Stimulated activated CD4-positive, alpha-beta T cell treated with anti-CD3 and anti-CD28 coated beads, Interleukin-1b, Interleukin-23, amount 100 ng/mL, for 1 hour (primary cell): ENCODE results near the gene DYSF.

Experiments
- DNase-seq, 2 donors: peaks; one replicate each; pipeline ENCODE4 v3.0.0-alpha.2; 2020; ENCODE audit warnings: low read depth in 2 of 2

Gene DYSF

DNA sequence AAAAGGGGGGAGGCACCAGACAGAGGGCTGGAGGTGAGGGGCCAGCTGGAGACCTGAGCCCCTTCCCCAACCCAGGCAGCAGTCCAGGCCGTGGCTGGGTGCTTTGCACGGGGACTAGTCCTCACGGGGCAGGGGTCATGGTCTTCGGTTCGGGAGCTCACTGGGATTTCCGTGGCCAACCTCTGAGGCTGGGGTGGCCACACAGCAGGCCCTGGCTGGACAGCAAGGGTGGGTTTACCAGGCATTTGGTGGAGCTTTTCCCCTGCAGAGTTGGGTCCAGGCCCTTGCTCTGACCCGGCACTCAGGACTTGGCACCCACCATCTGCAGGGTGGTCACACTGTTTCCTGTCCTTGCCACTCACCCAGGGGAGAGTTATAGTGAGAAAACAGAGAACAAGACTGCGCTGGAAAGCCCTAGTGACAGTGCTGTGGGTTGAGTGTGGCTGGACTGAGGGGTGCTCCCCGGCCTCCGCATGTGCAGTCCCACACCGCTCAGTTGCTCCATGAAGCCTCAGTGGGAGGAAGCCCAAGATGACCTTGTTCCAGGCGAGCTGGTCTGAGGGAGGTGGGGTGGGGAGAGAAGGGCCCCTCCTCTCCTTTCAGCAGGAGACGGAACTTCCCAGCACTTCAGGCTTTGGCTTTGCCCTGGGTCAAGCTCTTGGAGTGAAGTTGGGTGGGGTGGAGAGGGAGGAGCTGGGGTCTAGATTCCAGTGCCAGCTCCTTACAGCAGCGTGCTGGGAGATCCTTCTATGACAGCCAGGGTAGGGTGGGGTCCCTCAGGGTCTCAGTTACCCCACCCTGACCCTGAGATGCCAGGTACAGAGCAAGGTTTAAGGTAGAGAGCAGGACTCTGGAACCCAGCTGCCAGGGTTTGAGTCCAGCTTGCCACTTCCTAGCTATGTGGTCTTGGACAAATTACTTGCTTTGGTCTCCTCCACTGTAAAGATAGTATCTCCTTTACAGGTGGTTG, 219.8 kb downstream of the DYSF start:
- no peak for DNase-seq

DNA sequence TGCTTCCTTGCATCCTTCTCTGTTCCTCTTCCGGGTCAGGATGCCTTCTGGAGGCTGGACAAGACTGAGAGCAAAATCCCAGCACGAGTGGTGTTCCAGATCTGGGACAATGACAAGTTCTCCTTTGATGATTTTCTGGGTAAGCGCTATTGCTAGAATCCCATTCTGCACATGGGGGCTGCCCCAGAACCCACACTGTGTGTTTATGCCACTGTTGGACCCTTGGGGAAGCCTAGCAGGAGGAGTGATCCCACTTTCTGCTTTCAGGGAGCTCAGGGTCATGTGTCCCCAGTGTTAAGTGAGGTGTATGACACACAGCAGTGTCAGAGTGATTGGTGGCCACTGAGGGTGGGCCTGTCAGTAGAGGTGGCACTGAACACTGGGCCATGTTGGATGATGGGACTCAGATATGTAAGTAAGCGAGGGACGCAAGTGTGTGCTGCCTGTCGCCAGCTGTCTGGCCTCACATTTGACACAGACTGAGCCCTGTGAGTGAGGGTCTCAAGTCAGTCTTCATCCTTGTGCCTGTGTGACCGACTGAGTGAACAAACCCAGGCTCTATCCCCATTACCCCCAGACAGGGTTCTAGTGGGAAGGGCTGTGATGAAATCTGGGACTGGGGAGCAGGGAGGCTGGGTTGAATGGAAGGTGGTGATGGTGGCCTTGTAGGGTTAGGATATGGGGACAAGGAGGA, 220.9 kb downstream of the DYSF start:
- no peak for DNase-seq

DNA sequence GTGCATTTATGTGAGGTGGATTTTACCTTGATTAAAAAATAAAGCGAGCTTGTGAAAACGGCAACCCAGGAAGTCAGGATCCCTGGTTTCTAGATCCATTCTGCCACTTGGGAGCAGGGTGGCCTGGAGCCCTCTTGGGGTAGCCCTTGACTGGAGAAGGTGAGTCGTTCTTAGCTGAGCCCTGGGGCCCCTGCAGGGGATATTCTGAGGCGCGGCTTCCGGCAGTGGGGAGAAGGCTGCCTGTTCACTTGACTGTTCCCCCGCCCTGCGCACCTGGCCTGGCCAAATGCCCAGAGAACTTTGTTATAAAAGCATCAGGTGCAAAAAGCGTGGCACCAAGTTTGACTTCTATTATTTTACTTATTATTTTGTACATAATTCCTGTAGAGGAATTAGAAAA, 221.9 kb downstream of the DYSF start:
- no peak for DNase-seq

DNA sequence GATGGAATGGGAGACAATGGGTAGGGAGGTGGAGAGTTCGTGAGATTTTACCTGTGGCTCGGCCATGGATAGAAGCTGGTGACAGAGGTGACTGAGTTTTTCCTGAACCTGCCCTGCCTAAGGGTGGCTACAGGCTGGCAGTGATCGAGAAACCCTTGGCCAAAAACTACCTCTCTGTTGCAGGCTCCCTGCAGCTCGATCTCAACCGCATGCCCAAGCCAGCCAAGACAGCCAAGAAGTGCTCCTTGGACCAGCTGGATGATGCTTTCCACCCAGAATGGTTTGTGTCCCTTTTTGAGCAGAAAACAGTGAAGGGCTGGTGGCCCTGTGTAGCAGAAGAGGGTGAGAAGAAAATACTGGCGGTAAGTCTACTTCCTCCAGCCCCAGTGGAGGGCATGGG, 225.5 kb downstream of the DYSF start:
- DNase-seq, result no peak

DNA sequence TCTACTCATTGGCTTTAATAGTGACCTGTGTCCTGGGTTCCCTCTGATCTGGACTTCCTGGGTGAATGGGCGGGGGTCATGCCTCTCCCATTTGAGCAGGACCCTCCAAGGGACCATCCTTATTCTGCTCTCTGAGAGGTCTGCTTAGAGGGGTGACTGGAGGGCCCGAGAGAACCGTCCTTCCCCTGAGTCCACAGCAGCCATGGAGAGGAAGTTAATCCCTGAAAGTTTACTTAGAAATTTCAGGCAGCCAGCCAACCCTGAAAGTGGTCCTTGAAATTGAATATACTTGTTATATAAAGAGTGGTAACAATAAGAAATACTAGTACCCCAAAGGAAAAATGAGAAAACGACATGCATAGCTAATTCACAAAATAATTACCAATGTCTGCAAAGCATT, 226.1 kb downstream of the DYSF start:
- DNase-seq, result no peak

DNA sequence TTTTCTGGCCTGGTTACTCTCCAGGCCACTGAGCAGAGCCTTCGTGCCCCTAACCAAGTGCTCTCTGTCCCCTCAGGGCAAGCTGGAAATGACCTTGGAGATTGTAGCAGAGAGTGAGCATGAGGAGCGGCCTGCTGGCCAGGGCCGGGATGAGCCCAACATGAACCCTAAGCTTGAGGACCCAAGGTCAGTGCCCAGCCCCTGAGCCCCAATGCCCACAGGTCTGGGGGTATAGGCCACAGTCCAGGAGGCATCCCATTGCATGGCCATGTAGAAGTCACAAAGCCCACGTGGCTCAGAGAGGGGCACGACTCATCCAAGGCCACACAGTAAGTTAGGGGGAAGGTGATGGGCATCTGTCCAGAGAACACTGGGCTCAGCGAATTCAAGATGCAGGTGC, 227.6 kb downstream of the DYSF start:
- DNase-seq, result no peak

DNA sequence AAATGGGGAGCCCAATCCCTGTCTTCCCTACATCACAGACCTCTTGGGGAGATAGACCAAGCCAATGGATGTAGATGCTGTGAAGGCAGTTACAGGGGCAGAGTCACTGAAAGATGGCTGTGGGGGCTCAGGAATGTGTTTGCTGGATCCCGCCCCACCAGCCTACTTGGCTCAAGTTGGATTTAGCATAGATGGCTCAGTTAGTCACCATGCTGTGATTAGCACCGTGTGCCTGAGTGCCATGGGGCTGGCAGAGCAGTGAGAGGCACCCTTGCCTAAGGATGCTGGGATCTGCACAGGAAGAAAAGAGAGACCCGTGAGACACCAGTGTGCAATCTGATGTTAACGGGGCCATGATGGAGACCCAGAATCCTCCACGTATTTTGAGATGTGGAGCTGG, 228.3 kb downstream of the DYSF start:
- DNase-seq, result no peak

DNA sequence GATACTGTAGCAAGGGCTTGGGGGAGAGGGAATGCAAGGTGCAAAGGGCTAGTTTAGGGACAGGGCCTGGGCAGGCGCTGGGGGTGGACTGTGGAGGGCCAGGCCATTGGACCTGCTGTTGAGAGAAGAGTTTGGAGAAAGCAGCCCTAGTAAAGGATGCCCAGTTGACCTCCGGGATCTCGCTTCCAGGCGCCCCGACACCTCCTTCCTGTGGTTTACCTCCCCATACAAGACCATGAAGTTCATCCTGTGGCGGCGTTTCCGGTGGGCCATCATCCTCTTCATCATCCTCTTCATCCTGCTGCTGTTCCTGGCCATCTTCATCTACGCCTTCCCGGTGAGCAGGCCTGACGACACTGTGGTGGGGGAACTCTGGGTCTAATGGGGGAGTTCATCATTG, 229.0 kb downstream of the DYSF start:
- no peak for DNase-seq

DNA sequence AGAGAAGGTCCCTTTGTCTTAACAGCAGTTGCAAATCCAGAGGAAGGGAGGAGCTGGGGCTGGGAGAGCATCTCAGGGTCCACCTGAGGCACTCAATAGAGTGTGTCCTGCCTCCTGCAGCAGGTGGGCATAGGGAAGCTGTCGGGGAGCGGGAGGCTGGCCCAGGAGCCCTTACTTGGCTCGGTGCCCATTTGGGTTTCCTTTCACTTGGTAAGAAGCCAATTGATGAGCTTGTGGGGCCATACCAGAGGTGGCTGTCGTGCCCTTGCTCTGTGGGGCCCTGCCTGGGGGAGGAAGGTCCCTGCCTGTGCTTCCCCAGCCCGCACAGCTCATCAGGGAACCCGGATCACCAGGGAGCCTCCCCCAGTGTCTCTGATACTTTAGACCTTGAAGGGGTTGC, 229.7 kb downstream of the DYSF start:
- no peak for DNase-seq

DNA sequence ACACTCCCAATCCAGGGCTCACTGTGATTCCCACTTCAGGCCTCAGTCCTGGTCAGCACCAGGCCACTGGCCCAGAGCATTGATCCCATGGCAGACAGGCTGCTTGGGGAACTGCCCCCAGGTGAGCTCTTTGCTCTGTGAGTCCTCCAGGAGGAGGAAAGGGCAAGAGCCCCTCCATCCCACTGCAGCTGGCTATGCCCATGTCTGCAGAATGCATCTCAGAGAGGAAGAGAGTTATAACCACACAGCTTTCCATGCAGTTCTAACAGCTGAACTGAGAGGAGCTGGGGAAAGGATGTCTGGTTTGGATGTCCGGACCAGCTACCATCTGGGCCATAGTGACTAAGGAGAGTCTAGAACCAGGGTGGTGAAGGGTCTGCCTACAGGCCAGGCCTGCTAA, 230.3 kb downstream of the DYSF start:
- no peak for DNase-seq

DNA sequence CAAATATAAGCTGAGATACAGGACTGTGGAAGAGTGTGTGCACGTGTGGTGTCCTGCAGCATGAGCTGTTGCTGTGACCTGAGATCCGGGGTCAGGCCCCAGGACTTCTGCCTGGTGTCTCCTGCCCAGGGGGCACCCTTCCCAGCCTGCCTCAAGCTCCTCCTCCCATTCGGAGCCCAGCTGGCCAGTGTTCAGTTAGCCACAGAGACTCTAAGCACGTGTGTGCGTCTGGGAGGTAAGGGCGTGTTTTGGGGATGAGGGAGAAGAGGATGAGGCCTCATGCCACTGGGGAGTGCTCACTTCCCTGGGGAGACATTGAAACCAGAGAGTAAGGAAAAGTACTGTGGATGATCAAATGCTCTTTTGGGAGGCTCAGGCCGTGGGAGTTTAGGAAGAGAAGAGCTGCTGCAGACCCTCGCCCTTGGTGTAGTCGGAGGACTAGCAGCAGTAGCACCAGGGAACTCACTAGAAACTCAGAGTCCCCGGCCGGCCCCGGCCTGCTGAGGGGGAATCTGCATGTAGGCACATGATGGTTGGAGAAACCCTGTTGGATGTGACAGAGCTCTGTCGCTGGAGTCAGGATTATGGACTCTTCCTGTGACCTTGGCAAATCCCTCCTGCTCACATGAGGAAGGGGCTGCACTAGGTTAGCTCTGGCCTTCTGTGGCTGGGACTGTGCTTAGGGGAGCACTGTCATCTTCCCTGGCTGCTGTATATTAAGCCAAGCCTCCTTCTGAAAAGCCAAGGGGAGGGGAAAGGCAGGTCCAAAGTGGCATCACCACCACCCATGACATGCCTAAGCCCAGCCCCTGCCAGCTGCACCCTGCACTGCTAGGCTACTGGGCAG, 231.1 kb downstream of the DYSF start:
- no peak for DNase-seq

DNA sequence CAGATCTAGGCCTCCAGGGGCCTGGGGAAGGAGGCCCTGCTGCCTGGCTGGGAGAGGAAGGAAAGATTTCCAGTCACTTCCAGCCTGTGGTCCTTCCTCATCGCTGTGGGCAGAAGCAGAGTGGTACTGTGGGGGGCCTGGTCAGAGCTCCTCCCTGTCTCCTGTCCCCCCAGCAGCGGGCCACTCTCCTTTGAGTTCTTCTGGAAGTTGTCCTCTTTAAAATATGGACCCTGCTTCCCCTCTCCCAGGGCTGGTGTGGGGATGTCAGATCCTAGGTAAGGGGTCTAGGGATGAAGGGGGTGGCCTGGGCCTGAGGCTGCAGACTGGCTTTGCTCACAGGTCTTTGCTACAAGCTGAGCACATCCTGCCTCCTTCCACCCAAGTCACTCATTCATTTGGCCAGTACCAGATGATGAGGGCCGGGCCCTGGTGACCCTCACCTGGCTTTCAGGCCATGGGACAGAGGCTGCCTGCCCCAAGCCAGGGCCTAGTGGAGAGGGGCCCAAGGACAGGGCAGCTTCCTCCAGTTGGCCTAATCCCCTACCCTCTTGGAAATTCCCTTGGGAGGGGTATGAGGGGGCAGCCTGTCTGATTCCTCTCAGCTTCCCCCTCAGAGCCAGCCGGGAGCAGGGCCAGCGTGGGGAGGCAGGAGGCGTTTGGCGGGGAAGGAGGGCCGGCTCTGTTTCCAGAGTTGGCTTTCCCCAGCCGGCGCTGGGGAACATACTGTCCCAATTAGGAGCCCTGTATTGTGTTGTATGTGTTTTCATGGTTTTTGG, 231.9 kb downstream of the DYSF start:
- DNase-seq, result no peak

DNA sequence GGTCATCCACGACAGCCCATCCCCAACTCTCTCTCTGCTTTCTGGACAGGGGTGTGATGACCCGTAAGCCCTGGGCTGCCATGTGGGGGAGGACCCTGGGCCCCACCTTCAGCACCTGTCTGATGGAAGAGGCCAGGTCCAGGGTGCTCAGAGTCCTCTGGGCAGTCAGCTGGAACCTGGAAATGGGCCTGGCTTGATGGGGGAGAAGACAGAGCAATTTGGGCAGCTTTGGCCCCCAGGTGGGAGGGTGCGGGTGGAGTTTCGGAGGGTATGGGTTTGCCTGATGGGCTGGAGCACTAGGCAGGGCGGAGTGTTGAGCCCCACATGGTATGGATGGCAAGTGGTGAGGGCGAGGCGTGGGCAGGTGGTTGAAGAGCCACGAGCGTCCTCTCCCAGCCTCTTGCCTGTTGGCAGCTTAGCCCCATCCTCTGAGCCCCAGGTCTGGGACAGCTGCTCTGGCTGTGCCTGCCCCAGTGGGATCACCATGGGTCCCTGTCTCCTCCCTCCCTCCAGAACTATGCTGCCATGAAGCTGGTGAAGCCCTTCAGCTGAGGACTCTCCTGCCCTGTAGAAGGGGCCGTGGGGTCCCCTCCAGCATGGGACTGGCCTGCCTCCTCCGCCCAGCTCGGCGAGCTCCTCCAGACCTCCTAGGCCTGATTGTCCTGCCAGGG, 232.7 kb downstream of the DYSF start:
- DNase-seq, result no peak

DNA sequence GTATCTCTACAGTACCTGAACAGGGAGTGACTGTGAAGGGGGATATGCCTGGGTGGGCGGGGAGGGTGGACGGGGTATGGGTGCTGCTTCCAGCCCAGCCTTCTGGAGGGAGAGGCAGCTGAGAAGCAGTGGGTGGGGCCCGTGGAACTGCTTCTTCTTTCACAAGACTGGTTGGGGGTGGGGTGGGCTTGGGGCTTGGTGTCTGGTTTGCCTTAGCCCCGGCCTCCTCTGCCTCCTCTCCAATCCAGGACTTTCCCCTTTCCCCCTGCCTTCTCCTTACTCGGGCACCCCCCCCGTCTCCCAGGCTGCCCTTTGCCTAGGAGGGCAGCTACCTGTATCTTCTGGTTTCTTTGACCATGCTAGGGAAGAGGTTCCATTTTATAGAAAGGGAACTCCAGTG, 233.4 kb downstream of the DYSF start:
- no peak for DNase-seq

DNA sequence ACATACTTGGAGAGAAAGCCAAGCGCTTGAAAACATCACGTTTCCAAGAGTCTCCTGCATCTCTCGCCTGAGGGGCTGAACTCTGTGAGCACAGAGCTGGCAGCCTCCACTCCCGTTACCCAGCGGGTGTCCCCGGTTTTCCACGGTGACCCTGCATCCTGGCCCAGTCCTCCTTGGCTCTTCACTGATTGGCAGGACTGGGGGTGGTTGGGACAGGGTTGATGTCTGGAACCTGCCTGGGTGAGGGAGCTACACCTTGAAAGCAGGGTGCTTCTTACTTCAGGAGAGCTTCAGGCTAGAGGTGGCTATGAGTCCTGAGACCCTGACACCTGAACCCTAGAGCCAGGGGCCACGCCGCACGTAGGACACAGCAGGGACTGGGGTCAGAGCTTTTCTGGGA, 234.1 kb downstream of the DYSF start:
- no peak for DNase-seq

DNA sequence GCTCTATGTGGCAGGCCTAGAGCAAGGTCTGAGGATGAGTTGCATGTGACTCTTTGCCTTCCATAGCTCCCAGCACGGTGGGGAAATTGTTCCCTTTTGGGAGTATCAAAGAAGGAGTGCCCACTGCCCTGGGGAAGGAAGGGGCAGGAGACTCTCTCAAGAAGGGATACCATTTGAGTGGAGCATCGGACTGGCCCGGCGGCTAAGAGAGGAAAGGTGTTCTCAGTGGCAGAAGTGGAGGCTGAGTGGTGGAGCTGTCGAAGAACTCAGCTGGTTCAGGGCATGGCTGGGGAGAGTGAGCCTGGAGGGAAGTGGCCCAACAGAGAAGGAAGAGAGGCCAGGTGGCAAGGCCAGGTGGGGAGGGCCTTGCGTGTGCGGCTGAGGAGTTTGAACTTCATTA, 235.2 kb downstream of the DYSF start:
- no peak for DNase-seq

DNA sequence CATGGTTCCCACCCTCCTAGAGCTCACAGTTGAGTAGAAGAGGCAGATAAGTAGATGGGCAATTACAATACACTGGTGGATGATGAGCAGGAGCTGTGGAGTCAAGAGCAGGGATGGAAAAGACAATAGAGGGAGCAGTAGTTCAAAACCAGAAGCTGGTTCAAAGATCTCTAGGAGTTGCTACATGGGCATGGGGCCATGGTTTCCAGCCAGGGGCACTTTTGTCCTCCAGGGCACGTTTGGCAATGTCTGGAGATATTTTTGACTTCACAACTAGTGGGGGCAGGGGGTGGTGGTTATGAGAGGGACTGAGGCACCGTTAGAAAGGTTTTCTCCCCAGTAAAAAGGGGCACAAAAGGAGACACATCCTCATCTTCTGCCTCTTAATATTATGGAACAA, 236.0 kb downstream of the DYSF start:
- DNase-seq, result no peak

DNA sequence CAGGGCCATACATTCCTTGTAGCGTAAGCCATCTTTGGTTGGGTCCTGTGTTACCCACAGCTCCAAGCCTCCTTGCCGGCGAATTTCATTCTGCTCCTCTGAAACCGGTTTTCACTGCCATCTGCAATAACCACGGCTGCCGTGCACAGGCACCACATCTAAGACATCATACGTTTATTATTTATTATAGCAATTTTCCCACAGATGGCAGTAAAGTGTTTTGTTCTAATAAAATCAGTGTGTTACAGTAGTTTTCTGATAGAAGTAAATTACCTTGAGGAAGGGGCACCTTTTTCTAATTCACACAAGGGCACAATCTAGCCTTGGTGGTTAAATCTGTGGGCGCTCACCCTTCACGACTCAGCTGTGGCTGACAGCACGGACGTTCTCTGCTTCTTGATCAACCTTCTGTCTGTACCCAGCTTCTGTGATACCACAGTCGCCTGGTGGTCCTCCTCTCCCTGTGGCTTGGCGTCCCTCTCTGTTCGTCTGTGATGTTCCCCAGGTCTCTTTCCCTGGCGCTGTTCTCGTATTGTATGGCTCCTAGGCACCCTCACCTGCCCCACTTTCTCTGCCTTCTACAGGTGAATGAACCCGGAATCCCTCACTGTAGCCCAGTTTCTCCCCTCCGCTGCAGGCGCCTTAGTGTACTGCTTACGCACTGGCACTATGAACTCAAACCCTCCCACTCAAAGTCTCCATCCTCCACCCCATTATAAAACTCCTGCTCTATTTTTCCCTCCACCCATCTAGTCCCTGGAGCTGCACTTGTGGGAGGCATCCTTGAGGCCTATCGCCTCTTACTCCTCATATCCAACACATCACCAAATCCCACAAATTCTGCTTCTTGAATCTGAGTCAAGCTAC, 236.8 kb downstream of the DYSF start:
- DNase-seq, result no peak

DNA sequence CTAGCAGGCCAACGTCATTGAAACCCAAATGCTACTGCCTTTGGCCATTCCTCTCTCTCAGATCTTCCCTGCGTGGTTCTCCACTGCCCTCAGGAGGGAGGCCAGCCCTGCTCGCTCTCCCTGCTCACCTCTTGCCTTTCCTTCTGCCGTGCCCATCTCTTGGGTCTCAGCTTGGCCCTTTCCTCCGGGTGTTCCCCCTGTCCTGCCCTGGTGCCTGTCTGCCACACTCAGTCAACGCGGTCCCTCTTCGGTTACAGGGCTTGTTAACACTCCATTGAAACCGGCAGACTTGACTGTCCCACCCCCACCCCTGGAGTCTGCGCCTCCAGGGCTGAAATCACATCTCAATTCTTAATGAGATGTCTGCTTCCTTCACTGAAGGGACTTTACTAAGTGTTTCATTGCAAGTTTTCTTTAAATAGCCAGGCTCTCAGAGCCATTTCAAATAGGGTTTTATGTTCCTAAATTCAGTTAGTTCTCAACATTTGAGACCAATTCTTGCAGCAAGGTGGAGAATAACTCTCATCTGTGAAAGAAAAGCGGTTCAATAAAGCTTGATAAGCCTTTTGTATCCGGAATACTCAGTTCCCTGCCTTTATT, 237.6 kb downstream of the DYSF start:
- no peak for DNase-seq
